LNCAP (cell line): Measurements from ENCODE around the gene SLIT1.

Source experiments
- TF ChIP-seq, protein P1 (sequence below): fragments of 450-650 bp; IDR thresholded peaks from 2 replicates; pipeline ENCODE4 v1.5.1; 2017; ENCODE audit warnings: mild to moderate bottlenecking

SLIT1 gene

GRCh38 chr10:97059006-97059871 lies 126.5 kb downstream of the SLIT1 start:
- TF ChIP-seq, protein P1, sequence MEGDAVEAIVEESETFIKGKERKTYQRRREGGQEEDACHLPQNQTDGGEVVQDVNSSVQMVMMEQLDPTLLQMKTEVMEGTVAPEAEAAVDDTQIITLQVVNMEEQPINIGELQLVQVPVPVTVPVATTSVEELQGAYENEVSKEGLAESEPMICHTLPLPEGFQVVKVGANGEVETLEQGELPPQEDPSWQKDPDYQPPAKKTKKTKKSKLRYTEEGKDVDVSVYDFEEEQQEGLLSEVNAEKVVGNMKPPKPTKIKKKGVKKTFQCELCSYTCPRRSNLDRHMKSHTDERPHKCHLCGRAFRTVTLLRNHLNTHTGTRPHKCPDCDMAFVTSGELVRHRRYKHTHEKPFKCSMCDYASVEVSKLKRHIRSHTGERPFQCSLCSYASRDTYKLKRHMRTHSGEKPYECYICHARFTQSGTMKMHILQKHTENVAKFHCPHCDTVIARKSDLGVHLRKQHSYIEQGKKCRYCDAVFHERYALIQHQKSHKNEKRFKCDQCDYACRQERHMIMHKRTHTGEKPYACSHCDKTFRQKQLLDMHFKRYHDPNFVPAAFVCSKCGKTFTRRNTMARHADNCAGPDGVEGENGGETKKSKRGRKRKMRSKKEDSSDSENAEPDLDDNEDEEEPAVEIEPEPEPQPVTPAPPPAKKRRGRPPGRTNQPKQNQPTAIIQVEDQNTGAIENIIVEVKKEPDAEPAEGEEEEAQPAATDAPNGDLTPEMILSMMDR, result no peak

- TF ChIP-seq, protein P1, result no peak
These were observed 127.2 kb downstream of the SLIT1 start for GRCh38 chr10:97058521-97058920.

DNA sequence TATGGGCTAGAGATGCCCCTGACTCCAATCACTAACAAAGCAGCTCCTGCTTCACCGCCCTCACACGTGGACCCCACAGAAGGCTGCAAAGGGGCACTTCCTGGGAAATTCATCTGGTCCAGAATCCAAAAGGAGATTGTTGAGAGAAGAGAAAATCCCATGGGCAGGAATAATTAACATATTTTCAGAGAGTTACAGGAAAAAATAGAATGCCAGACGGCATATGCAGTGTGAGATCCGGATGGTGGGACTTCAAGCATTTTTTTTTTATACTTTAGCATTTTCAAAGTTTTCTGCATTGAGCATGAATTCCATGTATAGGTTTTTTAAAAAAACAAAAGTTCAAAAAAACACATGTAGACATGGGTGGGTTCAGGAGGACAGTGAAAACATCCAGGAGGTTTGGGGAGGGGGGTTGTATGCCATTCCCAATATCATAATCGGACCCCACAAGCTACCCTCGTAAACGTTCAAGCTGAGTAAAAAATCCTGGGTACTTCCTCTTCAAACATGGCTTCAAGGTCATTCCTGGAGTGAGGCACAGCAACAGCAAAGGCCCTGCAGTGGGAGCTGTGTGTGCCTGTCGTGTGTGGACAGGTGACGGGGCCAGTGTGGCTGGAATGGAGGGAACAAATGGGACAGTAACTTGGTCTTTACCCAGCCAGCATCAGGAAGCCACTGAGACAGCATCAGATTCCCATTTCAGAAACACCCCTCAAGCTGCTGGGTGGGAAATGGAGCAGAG lies 128.1 kb downstream of the SLIT1 start:
- TF ChIP-seq, protein P1, result no peak

GRCh38 chr10:97056003-97056630 lies 129.6 kb downstream of the SLIT1 start:
- TF ChIP-seq, protein P1, result no peak

- TF ChIP-seq, protein P1, result no peak
These were observed 132.5 kb downstream of the SLIT1 start for GRCh38 chr10:97053276-97053675.

DNA sequence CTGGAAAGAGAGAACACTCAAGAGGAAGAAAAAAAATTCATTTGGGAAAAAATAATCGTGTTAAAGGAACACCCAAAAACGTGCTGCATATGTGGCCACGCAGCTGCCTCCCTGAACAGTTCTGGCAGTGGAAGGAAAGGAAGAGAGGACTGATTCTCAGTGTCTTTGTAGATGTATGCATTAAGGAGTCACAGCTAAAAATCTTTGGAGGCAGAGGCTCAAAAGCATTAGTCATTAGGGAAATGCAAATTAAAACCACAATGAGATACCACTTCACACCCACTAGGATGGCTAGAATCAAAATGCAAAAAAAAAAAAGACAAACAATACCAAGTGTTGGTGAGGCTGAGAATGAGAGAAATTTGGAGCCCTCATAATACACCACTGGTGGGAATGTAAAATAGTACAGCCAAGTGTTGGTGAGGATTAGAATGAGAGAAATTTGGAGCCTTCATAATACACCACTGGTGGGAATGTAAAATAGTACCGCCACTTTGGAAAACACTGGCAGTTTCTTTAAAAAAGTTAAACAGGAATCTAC lies 134.7 kb downstream of the SLIT1 start:
- TF ChIP-seq, protein P1, result no peak

DNA sequence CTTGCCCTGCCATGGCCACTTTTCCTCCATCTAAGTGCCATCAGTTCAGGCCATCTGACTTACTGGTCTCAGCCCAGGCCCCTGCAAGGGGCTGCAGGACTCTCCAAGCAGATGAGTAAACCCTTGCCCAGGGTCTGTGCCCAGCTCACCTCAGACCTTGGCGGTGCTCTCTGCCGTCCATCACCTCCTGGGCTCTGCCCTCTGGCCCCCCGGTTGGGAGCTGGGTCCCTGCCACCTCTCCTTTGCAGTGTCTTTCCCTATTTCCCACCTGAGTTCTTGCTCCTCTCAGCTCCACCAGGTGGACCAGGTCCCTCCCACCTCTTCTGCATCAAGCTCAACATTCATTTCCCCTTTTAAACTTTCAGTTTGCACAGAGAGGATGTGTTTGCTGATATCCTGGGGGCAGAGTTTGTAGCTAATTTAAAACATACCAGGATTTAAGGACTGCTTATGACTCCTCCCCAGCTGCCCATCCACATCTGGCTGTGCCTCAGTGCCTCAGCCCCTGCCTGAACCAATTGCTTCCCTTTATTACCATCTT lies 135.5 kb downstream of the SLIT1 start:
- TF ChIP-seq, protein P1, result no peak
